GM12864 (cell line): ENCODE measurements around the gene CABP4.

Experiments used
- DNase-seq: peaks from one replicate; pipeline ENCODE4 v3.0.0-alpha.2; 2011; ENCODE audit warnings: low read depth
- H3K4me3 ChIP-seq: 2 replicates; pipeline ENCODE4 v1.5.1; 2011; ENCODE audit warnings: mild to moderate bottlenecking, low read depth, low read length, control low read depth
- TF ChIP-seq, protein P1 (sequence below): IDR thresholded peaks from 2 replicates; pipeline ENCODE4 v1.5.1; 2011; ENCODE audit warnings: low read depth, mild to moderate bottlenecking, moderate library complexity, low read length, control low read depth, inconsistent platforms; ENCODE audit errors: missing control alignments

Gene CABP4

DNA sequence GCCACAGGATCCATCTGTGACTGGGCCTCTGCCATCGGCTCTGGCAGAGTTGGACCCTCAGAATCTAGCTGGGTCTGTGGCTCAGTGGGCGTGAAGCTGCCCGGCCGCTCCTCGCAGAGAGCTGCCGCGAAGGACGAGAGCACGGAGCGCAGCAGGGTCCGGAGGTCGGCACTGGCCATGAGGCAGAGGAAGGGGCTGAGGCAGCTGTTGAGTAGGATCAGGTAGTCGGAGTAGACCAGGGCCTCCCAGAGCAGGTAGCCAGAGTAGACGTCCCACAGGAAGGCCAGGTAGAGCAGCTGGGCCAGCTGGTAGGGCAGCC, 3.5 kb upstream of the CABP4 start:
- TF ChIP-seq, protein P1, sequence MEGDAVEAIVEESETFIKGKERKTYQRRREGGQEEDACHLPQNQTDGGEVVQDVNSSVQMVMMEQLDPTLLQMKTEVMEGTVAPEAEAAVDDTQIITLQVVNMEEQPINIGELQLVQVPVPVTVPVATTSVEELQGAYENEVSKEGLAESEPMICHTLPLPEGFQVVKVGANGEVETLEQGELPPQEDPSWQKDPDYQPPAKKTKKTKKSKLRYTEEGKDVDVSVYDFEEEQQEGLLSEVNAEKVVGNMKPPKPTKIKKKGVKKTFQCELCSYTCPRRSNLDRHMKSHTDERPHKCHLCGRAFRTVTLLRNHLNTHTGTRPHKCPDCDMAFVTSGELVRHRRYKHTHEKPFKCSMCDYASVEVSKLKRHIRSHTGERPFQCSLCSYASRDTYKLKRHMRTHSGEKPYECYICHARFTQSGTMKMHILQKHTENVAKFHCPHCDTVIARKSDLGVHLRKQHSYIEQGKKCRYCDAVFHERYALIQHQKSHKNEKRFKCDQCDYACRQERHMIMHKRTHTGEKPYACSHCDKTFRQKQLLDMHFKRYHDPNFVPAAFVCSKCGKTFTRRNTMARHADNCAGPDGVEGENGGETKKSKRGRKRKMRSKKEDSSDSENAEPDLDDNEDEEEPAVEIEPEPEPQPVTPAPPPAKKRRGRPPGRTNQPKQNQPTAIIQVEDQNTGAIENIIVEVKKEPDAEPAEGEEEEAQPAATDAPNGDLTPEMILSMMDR: no peak
- H3K4me3 ChIP-seq: no peak overlapping the region
- DNase-seq: no peak

DNA sequence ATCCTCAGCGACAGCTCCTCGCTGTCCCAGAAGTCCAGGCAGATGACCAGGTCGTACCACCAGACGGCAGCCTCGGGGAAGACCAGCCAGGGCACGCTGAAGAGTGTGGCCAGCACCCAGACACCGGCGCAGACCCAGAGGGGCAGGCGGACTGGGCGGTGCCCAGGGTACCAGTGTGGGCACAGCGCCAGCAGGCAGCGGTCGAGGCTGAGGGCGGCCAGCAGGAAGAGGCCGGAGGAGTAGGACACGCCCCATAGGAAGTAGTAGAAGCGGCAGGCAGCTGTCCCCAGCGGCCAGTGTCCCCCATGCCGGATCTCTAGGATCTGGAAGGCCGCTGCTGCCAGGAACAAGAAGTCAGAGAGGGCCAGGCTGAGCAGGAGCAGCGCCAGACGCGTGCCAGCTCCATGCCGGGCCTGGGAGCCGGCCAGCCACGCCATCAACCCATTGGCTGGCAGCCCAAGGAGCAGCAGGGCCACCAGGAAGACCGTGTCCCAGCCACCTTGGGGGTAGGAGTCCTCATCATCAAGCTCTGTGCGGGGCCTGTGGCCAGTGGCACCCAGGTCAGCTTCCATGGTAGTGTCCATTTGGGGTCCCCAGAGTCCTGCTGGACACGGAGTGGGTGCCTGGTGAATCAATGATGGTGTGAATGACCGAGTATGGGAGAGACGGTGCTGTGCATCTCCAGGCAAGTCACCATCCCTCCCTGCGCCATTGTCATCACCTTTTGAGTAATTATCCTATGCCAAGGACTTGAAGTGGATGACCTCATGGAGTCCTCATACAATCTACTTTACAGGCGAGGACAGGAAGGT, 2.8 kb upstream of the CABP4 start, which contains the start of gene GPR152:
GPR152 (minus strand) TSS at position 589 of the 812 bp plus-strand sequence; CDS start at position 584, 5 bp downstream.
- H3K4me3 ChIP-seq: no peak within 1 kb of the TSS
- TF ChIP-seq, protein P1: no peak
- no peak for DNase-seq

DNA sequence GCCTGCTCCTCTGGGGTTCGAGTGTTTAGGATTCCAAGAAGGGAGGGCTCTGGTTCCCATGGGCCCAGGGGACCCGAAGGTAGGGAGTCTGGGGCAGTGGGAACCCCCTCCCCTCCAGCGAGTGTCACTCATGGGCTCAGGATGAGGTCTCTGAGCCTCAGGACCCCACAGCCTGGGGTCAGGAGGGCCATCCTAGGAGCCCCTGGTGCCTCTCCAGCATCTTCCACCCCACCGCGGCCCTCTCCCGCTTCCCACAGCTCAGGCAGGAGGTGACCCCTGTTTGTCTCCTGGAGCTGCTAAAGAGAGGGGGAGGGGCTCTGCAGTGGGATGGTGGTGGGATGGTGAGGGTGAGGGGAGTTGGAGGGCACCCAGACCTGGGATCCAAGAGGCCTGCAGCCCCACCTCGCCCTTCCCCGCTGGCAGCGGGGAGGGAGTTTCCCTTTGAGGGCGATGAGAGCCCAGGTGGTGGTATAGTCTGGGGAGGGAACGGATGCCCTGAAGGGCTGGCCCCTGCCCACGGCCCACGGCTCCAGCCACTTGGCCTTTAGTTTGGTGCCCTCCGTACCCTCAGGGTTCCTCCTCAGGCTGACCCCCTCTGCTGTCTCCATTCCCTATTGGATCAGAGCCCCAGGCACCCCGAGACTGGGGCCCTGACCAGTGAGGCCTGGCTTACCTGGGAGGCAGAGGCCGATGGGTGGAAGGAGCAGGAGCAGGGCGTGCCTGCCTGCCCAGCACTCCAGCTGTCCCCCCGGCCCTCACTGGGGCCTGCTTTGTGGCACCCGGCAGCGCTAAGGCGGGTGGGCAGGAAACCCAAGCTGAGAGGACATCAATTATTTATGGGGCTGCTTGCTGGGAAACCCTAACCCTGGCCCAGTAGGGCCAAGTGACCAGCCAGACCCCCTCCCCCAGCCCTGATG, 1.1 kb upstream of the CABP4 start:
- TF ChIP-seq, protein P1: no peak
- DNase-seq: no peak
- no peak overlapping the region for H3K4me3 ChIP-seq

DNA sequence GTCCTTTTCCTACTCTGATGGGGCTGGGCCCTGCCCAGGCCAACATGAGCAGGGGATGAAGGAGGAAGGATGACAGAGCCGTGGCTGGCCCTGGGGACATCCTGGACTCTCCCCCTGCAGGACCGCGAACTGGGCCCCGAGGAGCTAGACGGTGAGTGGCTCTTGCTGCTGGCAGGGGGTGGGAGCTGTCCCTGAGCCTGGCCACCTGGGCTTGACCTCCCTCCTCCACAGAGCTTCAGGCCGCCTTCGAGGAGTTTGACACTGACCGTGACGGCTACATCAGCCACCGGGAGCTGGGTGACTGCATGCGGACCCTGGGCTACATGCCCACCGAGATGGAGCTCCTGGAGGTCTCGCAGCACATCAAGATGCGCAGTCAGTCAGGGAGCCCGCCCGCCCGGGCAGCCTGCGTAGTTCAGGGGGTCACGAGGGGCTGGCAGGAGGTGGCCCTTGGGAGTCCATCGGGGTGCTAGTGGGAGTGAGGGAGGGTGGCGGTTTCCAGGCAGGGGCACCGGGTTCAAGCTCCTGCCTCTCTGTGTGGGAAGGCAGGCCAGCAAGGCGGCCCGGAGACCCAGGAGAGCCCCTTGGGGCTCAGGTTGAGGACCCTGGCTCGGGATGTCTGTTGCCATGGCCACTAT, 1.0 kb downstream of the CABP4 start:
- no peak for DNase-seq
- TF ChIP-seq, protein P1: no peak
- no peak overlapping the region for H3K4me3 ChIP-seq

DNA sequence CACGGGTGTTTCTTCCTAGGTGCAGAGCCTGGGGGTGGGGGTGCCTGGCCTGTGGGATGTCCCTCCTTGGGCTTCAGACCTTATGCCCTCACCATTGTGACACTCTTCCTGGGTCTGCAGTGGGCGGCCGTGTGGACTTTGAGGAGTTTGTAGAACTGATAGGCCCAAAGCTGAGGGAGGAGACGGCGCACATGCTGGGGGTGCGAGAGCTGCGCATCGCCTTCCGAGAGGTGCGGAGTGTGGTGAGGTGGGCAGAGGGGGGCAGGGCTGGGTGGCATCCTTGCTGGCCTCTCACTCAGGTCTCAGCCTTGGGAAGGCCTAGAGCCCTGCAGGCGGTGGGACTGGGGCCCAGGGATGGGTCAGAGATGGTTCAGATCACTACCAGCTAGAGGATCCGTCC, 2.3 kb downstream of the CABP4 start:
- no peak for DNase-seq
- no peak overlapping the region for H3K4me3 ChIP-seq
- TF ChIP-seq, protein P1: no peak

DNA sequence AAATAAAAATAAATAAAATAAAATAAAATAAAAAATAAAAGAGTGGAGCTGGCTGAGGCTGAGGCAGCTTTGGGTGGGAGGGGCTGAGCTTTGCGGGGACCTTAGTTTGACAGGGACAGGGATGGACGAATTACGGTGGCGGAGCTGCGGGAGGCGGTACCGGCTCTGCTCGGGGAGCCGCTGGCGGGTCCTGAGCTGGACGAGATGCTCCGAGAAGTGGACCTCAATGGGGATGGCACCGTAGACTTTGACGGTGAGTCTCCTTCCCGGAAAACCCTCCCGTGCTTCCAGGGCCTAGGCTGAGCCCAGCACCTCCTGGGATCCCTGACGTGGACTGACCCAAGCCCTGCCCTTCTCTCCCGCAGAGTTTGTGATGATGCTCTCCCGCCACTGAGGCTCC, 3.1 kb downstream of the CABP4 start:
- TF ChIP-seq, protein P1: no peak
- no peak overlapping the region for H3K4me3 ChIP-seq
- DNase-seq: no peak
